ENCODE results near the gene RNASE1.
"Not testable (repeated sequence)": the region's sequence is repeated elsewhere in the genome, so short reads cannot be mapped to it uniquely, and the experiment has no call there.

RNASE1 gene

GRCh38 chr14:20769421-20769820, 33.2 kb downstream of the RNASE1 start:
- DNase-seq: no peak

DNA sequence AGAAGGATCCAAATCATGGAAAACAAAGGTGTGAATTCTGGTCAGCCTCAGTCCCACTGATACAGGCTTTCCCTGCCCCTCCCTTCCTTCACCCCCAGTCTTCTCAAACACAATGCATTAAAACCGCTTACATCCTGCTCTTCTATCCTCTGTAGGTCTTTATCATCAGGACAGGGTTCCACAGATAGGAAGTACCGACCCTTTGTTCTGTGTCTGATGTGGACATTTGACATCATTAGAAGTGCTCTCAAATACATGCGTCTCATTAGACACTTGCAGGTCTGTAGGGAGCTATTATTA, 34.1 kb downstream of the RNASE1 start:
- DNase-seq: no peak

DNA sequence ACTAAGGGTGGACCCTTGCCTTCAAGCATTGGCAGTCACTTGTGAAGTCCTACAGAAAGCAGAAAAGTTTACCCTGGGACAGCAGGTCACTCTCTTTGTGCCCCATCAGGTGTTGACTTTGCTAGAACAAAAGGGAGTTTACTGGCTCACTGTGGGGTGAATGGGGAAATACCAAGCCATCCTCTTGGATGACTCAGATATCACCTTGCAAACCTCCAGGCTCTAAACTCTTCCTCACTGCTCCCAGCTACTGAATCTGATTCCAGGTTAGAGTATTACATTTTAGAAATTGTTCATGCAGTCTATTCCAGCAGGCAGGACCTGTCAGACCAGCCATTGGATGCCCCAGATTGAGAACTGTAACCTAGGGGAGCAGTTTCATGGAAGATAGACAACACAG, 41.7 kb downstream of the RNASE1 start:
- DNase-seq: no peak

DNA sequence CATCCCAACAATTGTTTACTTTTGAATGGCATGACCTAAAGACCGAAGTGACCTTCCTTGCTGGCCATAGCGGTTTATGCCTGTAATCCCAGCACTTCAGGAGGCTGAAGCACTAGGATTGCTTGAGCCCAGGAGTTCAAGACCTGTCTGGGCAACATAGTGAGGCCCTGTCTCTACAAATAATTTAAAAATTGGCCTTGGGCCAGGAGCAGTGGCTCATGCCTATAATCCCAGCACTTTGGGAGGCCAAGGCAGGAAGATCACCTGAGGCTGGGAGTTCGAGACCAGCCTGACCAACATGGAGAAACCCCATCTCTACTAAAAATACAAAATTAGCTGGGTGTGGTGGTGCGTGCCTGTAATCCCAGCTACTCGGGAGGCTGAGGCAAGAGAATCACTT, 43.2 kb downstream of the RNASE1 start:
- DNase-seq: not testable (repeated sequence)

- DNase-seq: no peak
These were observed 44.7 kb downstream of the RNASE1 start for GRCh38 chr14:20757965-20758364.

GRCh38 chr14:20755037-20755436, 47.6 kb downstream of the RNASE1 start:
- no peak for DNase-seq

GRCh38 chr14:20754308-20754707, 48.3 kb downstream of the RNASE1 start:
- no peak for DNase-seq

GRCh38 chr14:20751963-20752562, 50.6 kb downstream of the RNASE1 start:
- DNase-seq: no peak

Measured in NCI-H1092 treated with DMSO at 0.1 percent for 48 hours (cell line).